Activated CD8-positive, alpha-beta memory T cell treated with anti-CD3 and anti-CD28 coated beads, Interleukin-2, amount 10 ng/mL, durations not matched to agents 7 days and 5 days (primary cell): ENCODE results near the gene CT45A10. TPM values are rescaled to one million over a fixed set of nuclear protein-coding genes. Genes with fewer than 3 reads are reported as not detected.
"Not testable (repeated sequence)": the region's sequence is repeated elsewhere in the genome, so short reads cannot be mapped to it uniquely, and the experiment has no call there.

Experiments
- ATAC-seq: fragments of 150-1000 bp; cut with Tn5 transposase; one replicate; pipeline ENCODE4 v1.10.0; 2021; ENCODE audit warnings: moderate library complexity
- CTCF ChIA-PET: fragments of 350-600 bp; sonication (Branson Sonifier 250); formaldehyde crosslinking; loops from one replicate; lab custom pipeline; 2021; ENCODE audit warnings: antibody characterized with exemption; lab: Charles Lee
- DNase-seq: peaks from one replicate; pipeline ENCODE4 v3.0.0-alpha.2; 2020
- H3K27ac Mint-ChIP-seq: one replicate; pipeline ENCODE4 v1.8.0; 2021; ENCODE audit warnings: mild to moderate bottlenecking, mixed read lengths
- H3K27me3 Mint-ChIP-seq: one replicate; pipeline ENCODE4 v1.8.0; 2021; ENCODE audit warnings: mixed read lengths
- H3K36me3 Mint-ChIP-seq: one replicate; pipeline ENCODE4 v1.8.0; 2021; ENCODE audit warnings: mild to moderate bottlenecking, mixed read lengths
- H3K4me1 Mint-ChIP-seq: one replicate; pipeline ENCODE4 v1.8.0; 2021; ENCODE audit warnings: mixed read lengths
- H3K4me3 Mint-ChIP-seq: one replicate; pipeline ENCODE4 v1.8.0; 2021; ENCODE audit warnings: mild to moderate bottlenecking, moderate library complexity, mixed read lengths
- H3K9me3 Mint-ChIP-seq: one replicate; pipeline ENCODE4 v1.8.0; 2022; ENCODE audit warnings: low read depth, mixed read lengths
- total RNA-seq, 2 experiments: library from RNA; stranded (reverse); gene quantifications; one replicate each; pipeline ENCODE4 v1.2.3, GENCODE V29; 2021

CT45A10 gene
- not detected for total RNA-seq

GRCh38 chrX:135893294-135893817 is at the start of gene CT45A10, which contains the start of gene SAGE1:
CT45A10 (minus strand) TSS chrX:135893444; CDS start chrX:135885344, 8,100 bp downstream.
SAGE1 (plus strand) TSS chrX:135893716; CDS start chrX:135896243, 2,527 bp downstream.
- no peaks in the 10 kb centered on the region for H3K36me3 Mint-ChIP-seq
- CTCF ChIA-PET = no interaction called here
- no peaks in the 10 kb centered on the region for H3K4me1 Mint-ChIP-seq
- no peak within 1 kb of the TSS for H3K4me3 Mint-ChIP-seq
- DNase-seq (no peak), ATAC-seq (no peak)
- H3K27me3 Mint-ChIP-seq = no peaks in the 10 kb centered on the region
- H3K9me3 Mint-ChIP-seq = no peaks in the 10 kb centered on the region
- H3K27ac Mint-ChIP-seq = no peak within 1 kb of the TSS

- no peaks in the 10 kb centered on the region for H3K4me1 Mint-ChIP-seq
- H3K9me3 Mint-ChIP-seq = no peaks in the 10 kb centered on the region
- no peaks in the 10 kb centered on the region for H3K27me3 Mint-ChIP-seq
- peak; percentile 50 for DNase-seq
- H3K4me3 Mint-ChIP-seq = no peak overlapping the region
- no peak overlapping the region for H3K27ac Mint-ChIP-seq
- CTCF ChIA-PET = interaction anchor here (1.2 to 1.8 kb wide), 6 partner anchors 29 to 225 kb away, joined by 3 to 6 read pairs (median 3); no protein-coding TSS in a partner anchor
- H3K36me3 Mint-ChIP-seq = no peaks in the 10 kb centered on the region
- ATAC-seq = peak; percentile 63
Observed at GRCh38 chrX:135931644-135932487, 38.6 kb upstream of the CT45A10 start.

- H3K9me3 Mint-ChIP-seq = no peaks in the 10 kb centered on the region
- ATAC-seq (no peak), DNase-seq (no peak)
- no peaks in the 10 kb centered on the region for H3K36me3 Mint-ChIP-seq
- CTCF ChIA-PET = no interaction called here
- no peaks in the 10 kb centered on the region for H3K4me1 Mint-ChIP-seq
- H3K4me3 Mint-ChIP-seq = no peak overlapping the region
- no peaks in the 10 kb centered on the region for H3K27me3 Mint-ChIP-seq
- H3K27ac Mint-ChIP-seq = no peak overlapping the region
Observed at GRCh38 chrX:135927897-135928296, 34.7 kb upstream of the CT45A10 start.

GRCh38 chrX:135923353-135923752 is 30.1 kb upstream of the CT45A10 start:
- Mint-ChIP-seq H3K36me3 (no peaks in the 10 kb centered on the region), H3K4me3 (no peak overlapping the region), H3K9me3 (no peaks in the 10 kb centered on the region), H3K27me3 (no peaks in the 10 kb centered on the region), H3K27ac (no peak overlapping the region), H3K4me1 (no peaks in the 10 kb centered on the region)
- CTCF ChIA-PET = no interaction called here
- no peak for DNase-seq
- no peak for ATAC-seq

- CTCF ChIA-PET, H3K4me3 Mint-ChIP-seq: not testable (repeated sequence)
Observed at GRCh38 chrX:135920516-135920915, 27.3 kb upstream of the CT45A10 start.

GRCh38 chrX:135914404-135914803 is 21.2 kb upstream of the CT45A10 start:
- no peaks in the 10 kb centered on the region for H3K36me3 Mint-ChIP-seq
- ATAC-seq (no peak), DNase-seq (no peak)
- CTCF ChIA-PET = no interaction called here
- no peaks in the 10 kb centered on the region for H3K4me1 Mint-ChIP-seq
- H3K27ac Mint-ChIP-seq = no peak overlapping the region
- no peaks in the 10 kb centered on the region for H3K9me3 Mint-ChIP-seq
- H3K4me3 Mint-ChIP-seq = no peak overlapping the region
- H3K27me3 Mint-ChIP-seq = no peaks in the 10 kb centered on the region

More at GRCh38 chrX:135920516-135920915, 27.3 kb upstream of the CT45A10 start:
- H3K27ac Mint-ChIP-seq, H3K4me1 Mint-ChIP-seq, ATAC-seq, DNase-seq, H3K36me3 Mint-ChIP-seq, H3K9me3 Mint-ChIP-seq, H3K27me3 Mint-ChIP-seq: not testable (repeated sequence)

GRCh38 chrX:135910251-135910650 is 17.0 kb upstream of the CT45A10 start:
- no peak for DNase-seq
- Mint-ChIP-seq H3K27ac (no peak overlapping the region), H3K27me3 (no peaks in the 10 kb centered on the region), H3K4me1 (no peaks in the 10 kb centered on the region), H3K9me3 (no peaks in the 10 kb centered on the region), H3K36me3 (no peaks in the 10 kb centered on the region), H3K4me3 (no peak overlapping the region)
- ATAC-seq = no peak
- CTCF ChIA-PET = no interaction called here

- no peaks in the 10 kb centered on the region for H3K9me3 Mint-ChIP-seq
- no peak overlapping the region for H3K4me3 Mint-ChIP-seq
- no peak for ATAC-seq
- no peaks in the 10 kb centered on the region for H3K36me3 Mint-ChIP-seq
- no peaks in the 10 kb centered on the region for H3K4me1 Mint-ChIP-seq
- CTCF ChIA-PET = no interaction called here
- DNase-seq = no peak
- H3K27ac Mint-ChIP-seq = no peak overlapping the region
- no peaks in the 10 kb centered on the region for H3K27me3 Mint-ChIP-seq
Observed at GRCh38 chrX:135892781-135893180, 463 bp downstream of the CT45A10 start.

- Mint-ChIP-seq H3K27ac (no peak overlapping the region), H3K36me3 (no peaks in the 10 kb centered on the region), H3K4me3 (no peak overlapping the region), H3K27me3 (no peaks in the 10 kb centered on the region), H3K9me3 (no peaks in the 10 kb centered on the region), H3K4me1 (no peaks in the 10 kb centered on the region)
- ATAC-seq (no peak), DNase-seq (no peak)
- CTCF ChIA-PET = interaction anchor here (1.3 kb wide), 1 partner anchor 42 kb away, joined by 3 read pairs; no protein-coding TSS in a partner anchor
Observed at GRCh38 chrX:135890087-135890585, 3.1 kb downstream of the CT45A10 start.

- H3K36me3 Mint-ChIP-seq, H3K4me1 Mint-ChIP-seq, H3K9me3 Mint-ChIP-seq, H3K4me3 Mint-ChIP-seq, ATAC-seq, H3K27ac Mint-ChIP-seq, CTCF ChIA-PET, H3K27me3 Mint-ChIP-seq: not testable (repeated sequence)
- peak; percentile 52 for DNase-seq
Observed at GRCh38 chrX:135888976-135889375, 4.3 kb downstream of the CT45A10 start.

- H3K27ac Mint-ChIP-seq, ATAC-seq, CTCF ChIA-PET, H3K9me3 Mint-ChIP-seq, DNase-seq, H3K4me1 Mint-ChIP-seq, H3K36me3 Mint-ChIP-seq, H3K27me3 Mint-ChIP-seq, H3K4me3 Mint-ChIP-seq: not testable (repeated sequence)
Observed at GRCh38 chrX:135888230-135888629, 5.0 kb downstream of the CT45A10 start.

- CTCF ChIA-PET, H3K27ac Mint-ChIP-seq, ATAC-seq, DNase-seq, H3K36me3 Mint-ChIP-seq, H3K27me3 Mint-ChIP-seq, H3K4me1 Mint-ChIP-seq, H3K4me3 Mint-ChIP-seq, H3K9me3 Mint-ChIP-seq: not testable (repeated sequence)
Observed at GRCh38 chrX:135882741-135883140, 10.5 kb downstream of the CT45A10 start.

GRCh38 chrX:135871712-135872111 is 21.5 kb downstream of the CT45A10 start, which contains the start of gene CT45A9:
CT45A9 (minus strand) TSS chrX:135871812; CDS start chrX:135868061, 3,751 bp downstream.
- H3K27me3 Mint-ChIP-seq, H3K4me3 Mint-ChIP-seq, DNase-seq, ATAC-seq, H3K9me3 Mint-ChIP-seq, H3K27ac Mint-ChIP-seq, H3K4me1 Mint-ChIP-seq, CTCF ChIA-PET, H3K36me3 Mint-ChIP-seq: not testable (repeated sequence)

- H3K9me3 Mint-ChIP-seq, CTCF ChIA-PET, H3K27ac Mint-ChIP-seq, H3K4me3 Mint-ChIP-seq, H3K4me1 Mint-ChIP-seq, DNase-seq, ATAC-seq, H3K36me3 Mint-ChIP-seq, H3K27me3 Mint-ChIP-seq: not testable (repeated sequence)
Observed at GRCh38 chrX:135854438-135854837, 38.8 kb downstream of the CT45A10 start, which contains the start of gene CT45A8. CT45A8 (minus strand) TSS chrX:135854538; CDS start chrX:135850783, 3,755 bp downstream.
